ENCODE data around the gene ANKRD10.
A peak's percentile ranks its signal among the peaks of the same experiment; 100 is the strongest.

GRCh38 chr13:110912651-110913051 lies 2.2 kb downstream of the ANKRD10 start:
- TF ChIP-seq CTCF (IDR thresholded peaks at IDR 0.05 in 4 of 5, conservative IDR thresholded peaks at IDR 0.05 in 1 of 5) (no peak), POLR2A (IDR thresholded peaks at IDR 0.05) (peak in 1 of 2 donors; percentile 31)
